GM23338 (cell line): ENCODE data around the gene DIP2C. TPM values are rescaled to one million over a fixed set of nuclear protein-coding genes. Genes with fewer than 3 reads are reported as not detected.

Experiments
- ATAC-seq: fragments of 200-7000 bp; cut with Tn5 transposase; 3 replicates; pipeline ENCODE4 v1.9.1; 2020
- DNase-seq: peaks from one replicate; pipeline ENCODE4 v3.0.0-alpha.2; 2015; ENCODE audit warnings: low spot score
- H2AFZ ChIP-seq: fragments of 200-600 bp; sonication (generic); 2 replicates; pipeline ENCODE4 v1.8.0; 2016; ENCODE audit warnings: antibody characterized with exemption, mild to moderate bottlenecking, moderate library complexity
- H3F3A ChIP-seq: fragments of 200-600 bp; sonication (generic); replicated peaks from 2 replicates; pipeline ENCODE4 v1.8.0; 2017; ENCODE audit warnings: antibody characterized with exemption, mixed run types, low read depth
- H3K27ac ChIP-seq: fragments of 200-600 bp; sonication (generic); 2 replicates; pipeline ENCODE4 v1.6.1; 2016; ENCODE audit warnings: low read depth
- H3K27me3 ChIP-seq: fragments of 200-600 bp; sonication (generic); 2 replicates; pipeline ENCODE4 v1.8.0; 2016; ENCODE audit warnings: mild to moderate bottlenecking, mixed run types, moderate library complexity; ENCODE audit not compliant: insufficient read depth
- H3K36me3 ChIP-seq: fragments of 200-600 bp; sonication (generic); 2 replicates; pipeline ENCODE4 v1.8.0; 2016; ENCODE audit warnings: mild to moderate bottlenecking; ENCODE audit not compliant: insufficient read depth
- H3K4me1 ChIP-seq: fragments of 200-600 bp; sonication (generic); 2 replicates; pipeline ENCODE4 v1.8.0; 2016; ENCODE audit warnings: mild to moderate bottlenecking, moderate library complexity; ENCODE audit not compliant: insufficient read depth
- H3K4me2 ChIP-seq: fragments of 200-600 bp; sonication (generic); 2 replicates; pipeline ENCODE4 v1.7.1; 2017; ENCODE audit warnings: mixed run types
- H3K4me3 ChIP-seq: fragments of 200-600 bp; sonication (generic); 2 replicates; pipeline ENCODE4 v1.6.1; 2016; ENCODE audit warnings: mixed run types
- H3K79me2 ChIP-seq: fragments of 200-600 bp; sonication (generic); replicated peaks from 2 replicates; pipeline ENCODE4 v1.8.0; 2017; ENCODE audit warnings: mild to moderate bottlenecking; ENCODE audit not compliant: insufficient read depth
- H3K9me2 ChIP-seq: fragments of 200-600 bp; sonication (generic); 2 replicates; pipeline ENCODE4 v1.8.0; 2017; ENCODE audit not compliant: insufficient read depth
- H4K20me1 ChIP-seq: fragments of 200-600 bp; sonication (generic); replicated peaks from 2 replicates; pipeline ENCODE4 v1.8.0; 2017; ENCODE audit warnings: mild to moderate bottlenecking; ENCODE audit not compliant: insufficient read depth
- H3K27ac Mint-ChIP-seq: 2 replicates; pipeline ENCODE4 v1.8.0; 2020; ENCODE audit warnings: inconsistent platforms, mild to moderate bottlenecking, moderate library complexity, mixed read lengths
- H3K27me3 Mint-ChIP-seq: 3 replicates; pipeline ENCODE4 v1.8.0; 2022; ENCODE audit warnings: low read depth, mild to moderate bottlenecking, moderate library complexity, mixed read lengths, inconsistent platforms; ENCODE audit not compliant: insufficient read depth, poor library complexity
- H3K36me3 Mint-ChIP-seq: 3 replicates; pipeline ENCODE4 v1.8.0; 2021; ENCODE audit warnings: low read depth, mild to moderate bottlenecking, inconsistent platforms, moderate library complexity, mixed read lengths
- H3K4me1 Mint-ChIP-seq: 3 replicates; pipeline ENCODE4 v1.8.0; 2020; ENCODE audit warnings: mild to moderate bottlenecking, inconsistent platforms, mixed read lengths
- H3K4me3 Mint-ChIP-seq: 3 replicates; pipeline ENCODE4 v1.8.0; 2021; ENCODE audit warnings: moderate library complexity, mild to moderate bottlenecking, inconsistent platforms, mixed read lengths
- H3K9me3 Mint-ChIP-seq: 3 replicates; pipeline ENCODE4 v1.8.0; 2020; ENCODE audit warnings: moderate library complexity, mild to moderate bottlenecking, inconsistent platforms, mixed read lengths
- CREB1 ChIP-seq: fragments of 250-450 bp; sonication (Bioruptor Pico); IDR thresholded peaks from 2 replicates; pipeline ENCODE4 v1.5.0; 2020; ENCODE audit warnings: low read depth, mild to moderate bottlenecking, moderate library complexity
- CTCF ChIP-seq, 2 experiments: fragments of 200-600 bp in 1 of 2; sonication (generic) in 1 of 2; conservative IDR thresholded peaks; 2 replicates each; pipeline versions ENCODE4 v1.5.1 to v1.6.1; 2016 to 2017; ENCODE audit warnings: antibody characterized with exemption in 2 of 2, low read depth in 2 of 2, mild to moderate bottlenecking in 2 of 2, moderate library complexity in 1 of 2
- ETS1 ChIP-seq: IDR thresholded peaks from 2 replicates; pipeline ENCODE4 v1.6.1; 2016; ENCODE audit warnings: antibody characterized with exemption
- EZH2 ChIP-seq: fragments of 200-600 bp; sonication (generic); IDR thresholded peaks from one replicate; pipeline ENCODE4 v1.8.0; 2017; ENCODE audit warnings: antibody characterized with exemption, mild to moderate bottlenecking, low read depth; ENCODE audit not compliant: unreplicated experiment
- EZH2phosphoT487 ChIP-seq: fragments of 200-600 bp; sonication (generic); IDR thresholded peaks from one replicate; pipeline ENCODE4 v1.8.1; 2018; ENCODE audit warnings: antibody characterized with exemption; ENCODE audit not compliant: unreplicated experiment
- JUNB ChIP-seq: IDR thresholded peaks from one replicate; pipeline ENCODE4 v1.6.1; 2016; ENCODE audit warnings: antibody characterized with exemption; ENCODE audit not compliant: unreplicated experiment
- NANOG ChIP-seq: IDR thresholded peaks from 2 replicates; pipeline ENCODE4 v1.6.1; 2016; ENCODE audit warnings: antibody characterized with exemption, borderline replicate concordance
- POLR2AphosphoS5 ChIP-seq: IDR thresholded peaks from 2 replicates; pipeline ENCODE4 v1.6.1; 2016; ENCODE audit warnings: antibody characterized with exemption, low read depth
- REST ChIP-seq: IDR thresholded peaks from one replicate; pipeline ENCODE4 v1.6.1; 2018; ENCODE audit warnings: antibody characterized with exemption; ENCODE audit not compliant: unreplicated experiment
- STAT1 ChIP-seq: IDR thresholded peaks from one replicate; pipeline ENCODE4 v1.6.1; 2016; ENCODE audit warnings: antibody characterized with exemption; ENCODE audit not compliant: unreplicated experiment
- ZNF114 ChIP-seq: fragments of 250-450 bp; sonication (Bioruptor Pico); IDR thresholded peaks from 2 replicates; pipeline ENCODE4 v1.5.0; 2020; ENCODE audit warnings: mild to moderate bottlenecking, moderate library complexity
- ZNF331 ChIP-seq: fragments of 250-450 bp; sonication (Bioruptor Pico); IDR thresholded peaks from 2 replicates; pipeline ENCODE4 v1.5.0; 2020; ENCODE audit warnings: low read depth, mild to moderate bottlenecking, moderate library complexity
- ZNF462 ChIP-seq: fragments of 250-450 bp; sonication (Bioruptor Pico); IDR thresholded peaks from 2 replicates; pipeline ENCODE4 v1.5.0; 2020; ENCODE audit warnings: mild to moderate bottlenecking, moderate library complexity
- polyA plus RNA-seq: library from polyadenylated mRNA; unstranded; fragments of >200 nt; fragmentation: Nextera tagmentation; extraction: Ambion mirVana; gene quantifications from 2 replicates; pipeline ENCODE4 v1.2.1, GENCODE V29; 2016
- total RNA-seq: library from RNA; depleted of rRNA; stranded (reverse); fragments of >200 nt; shearing (Covaris generic); gene quantifications from 2 replicates; pipeline ENCODE4 v1.2.3, GENCODE V29; 2014

Gene DIP2C
- total and polyA plus RNA-seq, 2 experiments from 2014 or later, result 5.1 to 7.7 TPM

GRCh38 chr10:565676-566075 is 123.8 kb downstream of the DIP2C start:
- peaks cover 41% of the 10 kb centered on the region for H3K79me2 ChIP-seq
- no peak overlapping the region for H3K4me2 ChIP-seq

More at GRCh38 chr10:565676-566075, 123.8 kb downstream of the DIP2C start:
- H3K4me3 ChIP-seq, result no peak overlapping the region
- Mint-ChIP-seq H3K4me1 (no peaks in the 10 kb centered on the region; the same call in 2 of the 3 replicates), H3K9me3 (peaks cover 32% of the 10 kb centered on the region), H3K27ac (no peak overlapping the region), H3K27me3 (no peaks in the 10 kb centered on the region), H3K36me3 (peaks cover 18% of the 10 kb centered on the region), H3K4me3 (no peak overlapping the region)
- peaks cover 7% of the 10 kb centered on the region; the same call in 1 of the 2 replicates for H4K20me1 ChIP-seq
- no peaks in the 10 kb centered on the region for H3F3A ChIP-seq
- no peaks in the 10 kb centered on the region; the same call in 1 of the 2 replicates for H3K9me2 ChIP-seq
- no peaks in the 10 kb centered on the region for H3K4me1 ChIP-seq
- TF ChIP-seq CREB1 (CRISPR knock-in tag), result no peak
- TF ChIP-seq POLR2AphosphoS5, result no peak
- TF ChIP-seq REST, result no peak
- TF ChIP-seq NANOG, result no peak
- TF ChIP-seq ETS1, result no peak
- no peak for TF ChIP-seq ZNF114 (CRISPR knock-in tag)
- no peak for TF ChIP-seq STAT1
- no peak for TF ChIP-seq ZNF462 (CRISPR knock-in tag)
- TF ChIP-seq EZH2, result no peak
- TF ChIP-seq JUNB, result no peak
- TF ChIP-seq EZH2phosphoT487, result no peak
- TF ChIP-seq ZNF331 (CRISPR knock-in tag), result no peak
- no peak for TF ChIP-seq CTCF (conservative IDR thresholded peaks at IDR 0.05; ENCODE audit: low read depth in 2 of 2)
- DNase-seq (no peak), ATAC-seq (no peak)
- no peak overlapping the region for H3K27ac ChIP-seq
- H3K36me3 ChIP-seq, result no peaks in the 10 kb centered on the region
- H2AFZ ChIP-seq, result no peak overlapping the region
- no peaks in the 10 kb centered on the region for H3K27me3 ChIP-seq
